IPS DF 6.9 (cell line): Measurements from ENCODE around the gene KCMF1.

Source experiments
- DNase-seq: peaks from one replicate; pipeline ENCODE4 v3.0.0-alpha.2; 2013; ENCODE audit warnings: low read depth, low spot score
- H3K27ac ChIP-seq: one replicate; pipeline ENCODE4 v1.5.1; 2013; ENCODE audit warnings: low read length, control low read depth
- H3K27me3 ChIP-seq: 2 replicates; pipeline ENCODE4 v1.6.1; 2013; ENCODE audit warnings: mild to moderate bottlenecking, low read length; ENCODE audit not compliant: control insufficient read depth, insufficient read depth
- H3K36me3 ChIP-seq: 2 replicates; pipeline ENCODE4 v1.6.1; 2013; ENCODE audit warnings: low read length; ENCODE audit not compliant: control insufficient read depth, insufficient read depth
- H3K4me1 ChIP-seq: 2 replicates; pipeline ENCODE4 v1.6.1; 2013; ENCODE audit warnings: low read length; ENCODE audit not compliant: control insufficient read depth, insufficient read depth
- H3K4me3 ChIP-seq: 2 replicates; pipeline ENCODE4 v1.5.1; 2013; ENCODE audit warnings: mild to moderate bottlenecking, low read length
- H3K9me3 ChIP-seq: 2 replicates; pipeline ENCODE4 v1.6.1; 2013; ENCODE audit warnings: low read length, inconsistent platforms; ENCODE audit not compliant: control insufficient read depth, insufficient read depth
- WGBS: extraction: QIAGEN DNeasy Blood & Tissue Kit; methylation state at CpG from one replicate; pipeline ENCODE4 v1.1.7; 2013; ENCODE audit warnings: mixed read lengths, missing lambda C conversion rate; ENCODE audit not compliant: insufficient read length, insufficient coverage; 5-methylcytosine and 5-hydroxymethylcytosine counted together

KCMF1 gene

GRCh38 chr2:85106489-85107180 is 135.7 kb downstream of the KCMF1 start:
- no peaks in the 10 kb centered on the region for H3K27me3 ChIP-seq
- H3K27ac ChIP-seq: no peak overlapping the region
- DNase-seq: no peak
- H3K36me3 ChIP-seq: no peaks in the 10 kb centered on the region
- H3K4me3 ChIP-seq: no peak overlapping the region
- no CpG with 5 or more reads among the region's 8 CpGs for WGBS
- H3K9me3 ChIP-seq: no peaks in the 10 kb centered on the region
- no peaks in the 10 kb centered on the region for H3K4me1 ChIP-seq
